Mesenchymal stem cell (in vitro differentiated cells and primary cell): ENCODE results near the gene CELF2.
A peak's percentile ranks its signal among the peaks of the same experiment; 100 is the strongest.

Source experiments
- DNase-seq: peaks from one replicate; pipeline ENCODE4 v3.0.0-alpha.2; 2013
- H2AFZ ChIP-seq: one replicate; pipeline ENCODE4 v1.6.1; 2013; ENCODE audit warnings: low read depth, mild to moderate bottlenecking, control low read depth, inconsistent platforms, low read length, moderate library complexity
- H2AK5ac ChIP-seq: 2 replicates; pipeline ENCODE4 v1.6.1; 2013; ENCODE audit warnings: low read length, moderate library complexity, mild to moderate bottlenecking, inconsistent platforms; ENCODE audit not compliant: severe bottlenecking
- H2BK120ac ChIP-seq: one replicate; pipeline ENCODE4 v1.6.1; 2013; ENCODE audit warnings: low read depth, mild to moderate bottlenecking, inconsistent platforms, low read length, moderate library complexity
- H2BK12ac ChIP-seq, 2 experiments: one replicate each; pipeline ENCODE4 v1.6.1; 2013; ENCODE audit warnings: inconsistent platforms in 2 of 2, low read length in 2 of 2, mild to moderate bottlenecking in 2 of 2, moderate library complexity in 2 of 2, control low read depth in 1 of 2
- H2BK15ac ChIP-seq: one replicate; pipeline ENCODE4 v1.6.1; 2013; ENCODE audit warnings: mild to moderate bottlenecking, low read depth, inconsistent platforms; ENCODE audit not compliant: poor library complexity, severe bottlenecking
- H2BK5ac ChIP-seq: 2 replicates; pipeline ENCODE4 v1.6.1; 2013; ENCODE audit warnings: low read depth, mild to moderate bottlenecking, low read length, control low read depth, inconsistent platforms; ENCODE audit not compliant: poor library complexity, severe bottlenecking
- H3K14ac ChIP-seq, 2 experiments: one replicate each; pipeline ENCODE4 v1.6.1; 2013; ENCODE audit warnings: inconsistent platforms in 2 of 2, low read length in 2 of 2, control low read depth in 1 of 2, mild to moderate bottlenecking in 1 of 2, moderate library complexity in 1 of 2
- H3K18ac ChIP-seq, 2 experiments: one replicate each; pipeline ENCODE4 v1.6.1; 2013; ENCODE audit warnings: inconsistent platforms in 2 of 2, low read length in 2 of 2, control low read depth in 1 of 2, low read depth in 1 of 2, mild to moderate bottlenecking in 1 of 2
- H3K23ac ChIP-seq, 2 experiments: one replicate each; pipeline ENCODE4 v1.6.1; 2013; ENCODE audit warnings: inconsistent platforms in 2 of 2, low read length in 2 of 2, mild to moderate bottlenecking in 2 of 2, moderate library complexity in 2 of 2, control low read depth in 1 of 2
- H3K27ac ChIP-seq: 2 replicates; pipeline ENCODE4 v1.5.1; 2013; ENCODE audit warnings: mild to moderate bottlenecking, moderate library complexity, low read length, control low read depth, inconsistent platforms; ENCODE audit not compliant: poor library complexity, severe bottlenecking
- H3K27me3 ChIP-seq, 2 experiments: 2 replicates each; pipeline versions ENCODE4 v1.6.1 to v1.7.0; 2013; ENCODE audit warnings: low read length in 2 of 2, mild to moderate bottlenecking in 2 of 2, moderate library complexity in 2 of 2, control low read depth in 1 of 2, inconsistent platforms in 1 of 2; ENCODE audit not compliant: control insufficient read depth in 1 of 2, insufficient read depth in 1 of 2
- H3K36me3 ChIP-seq, 2 experiments: 2 replicates each; pipeline versions ENCODE4 v1.6.1 to v1.7.0; 2013; ENCODE audit warnings: low read length in 2 of 2, control low read depth in 1 of 2, inconsistent platforms in 1 of 2, low read depth in 1 of 2, mild to moderate bottlenecking in 1 of 2; ENCODE audit not compliant: insufficient read depth in 2 of 2, control insufficient read depth in 1 of 2
- H3K4ac ChIP-seq, 2 experiments: one replicate each; pipeline ENCODE4 v1.6.1; 2013; ENCODE audit warnings: inconsistent platforms in 2 of 2, low read length in 2 of 2, mild to moderate bottlenecking in 2 of 2, moderate library complexity in 2 of 2, control low read depth in 1 of 2, low read depth in 1 of 2
- H3K4me1 ChIP-seq: 2 replicates; pipeline ENCODE4 v1.6.1; 2013; ENCODE audit warnings: low read depth, low read length, control low read depth; ENCODE audit not compliant: control insufficient read depth, insufficient read depth
- H3K4me2 ChIP-seq: 2 replicates; pipeline ENCODE4 v1.6.1; 2013; ENCODE audit warnings: low read length, mild to moderate bottlenecking, inconsistent platforms; ENCODE audit not compliant: poor library complexity, severe bottlenecking
- H3K4me3 ChIP-seq, 2 experiments: 2 replicates each; pipeline versions ENCODE4 v1.5.1 to v1.7.0; 2013; ENCODE audit warnings: low read length in 2 of 2, mild to moderate bottlenecking in 2 of 2, control low read depth in 1 of 2, low read depth in 1 of 2; ENCODE audit not compliant: insufficient read depth in 1 of 2
- H3K79me1 ChIP-seq: replicated peaks from 2 replicates; pipeline ENCODE4 v1.6.1; 2013; ENCODE audit warnings: mild to moderate bottlenecking, control low read depth, low read length, inconsistent platforms; ENCODE audit not compliant: poor library complexity, severe bottlenecking
- H3K9ac ChIP-seq: 2 replicates; pipeline ENCODE4 v1.7.0; 2013; ENCODE audit warnings: mild to moderate bottlenecking, low read length, moderate library complexity
- H3K9me3 ChIP-seq: 2 replicates; pipeline ENCODE4 v1.7.0; 2013; ENCODE audit warnings: mild to moderate bottlenecking, low read length; ENCODE audit not compliant: control insufficient read depth
- H4K8ac ChIP-seq: one replicate; pipeline ENCODE4 v1.6.1; 2013; ENCODE audit warnings: inconsistent platforms, mild to moderate bottlenecking, low read length, moderate library complexity
- H4K91ac ChIP-seq: one replicate; pipeline ENCODE4 v1.6.1; 2013; ENCODE audit warnings: mild to moderate bottlenecking, low read length, inconsistent platforms
- WGBS: methylation state at CpG from one replicate; pipeline ENCODE4 v1.1.7; 2013; ENCODE audit warnings: mixed read lengths; 5-methylcytosine and 5-hydroxymethylcytosine counted together

Gene CELF2

DNA sequence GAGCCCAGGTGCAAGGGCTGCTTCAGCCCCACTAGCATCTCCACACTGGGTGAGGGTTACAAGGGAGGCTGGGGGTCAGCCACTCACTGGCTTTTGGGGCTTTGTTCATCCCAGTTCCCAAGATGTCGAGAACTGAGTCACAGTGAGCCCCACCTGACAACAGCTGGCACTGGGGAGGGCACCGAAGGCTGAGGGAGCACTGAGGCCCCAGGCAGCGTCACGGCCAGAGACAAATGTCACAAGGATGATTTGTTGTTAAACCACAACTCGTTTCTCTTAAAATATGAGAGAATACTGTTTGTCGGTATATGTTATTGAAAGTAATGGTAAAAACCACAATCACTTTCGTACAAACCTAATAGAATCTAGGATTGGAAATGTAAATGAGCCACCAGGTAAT lies 219.9 kb downstream of the CELF2 start:
- H2BK12ac ChIP-seq: no peak overlapping the region
- H3K27ac ChIP-seq: no peak overlapping the region
- H2BK120ac ChIP-seq: no peak overlapping the region
- H3K4me3 ChIP-seq: no peak overlapping the region
- H3K9ac ChIP-seq: no peak overlapping the region
- no peak overlapping the region for H3K23ac ChIP-seq
- H4K91ac ChIP-seq: no peak overlapping the region
- peak overlapping the region; percentile 18 for H2AK5ac ChIP-seq
- H3K18ac ChIP-seq: no peak overlapping the region
- H3K4me2 ChIP-seq: no peak overlapping the region
- H3K4ac ChIP-seq: no peak overlapping the region
- DNase-seq: no peak
- H2BK5ac ChIP-seq: no peak overlapping the region
- peaks cover 15% of the 10 kb centered on the region for H3K79me1 ChIP-seq
- H3K4me1 ChIP-seq: peaks cover 5% of the 10 kb centered on the region
- no peak overlapping the region for H4K8ac ChIP-seq
- H3K36me3 ChIP-seq: peaks cover 0 to 10% of the 10 kb centered on the region in 2 experiments
- no peak overlapping the region for H3K14ac ChIP-seq
- no peak overlapping the region for H2BK15ac ChIP-seq
- H2AFZ ChIP-seq: no peak overlapping the region
- H3K27me3 ChIP-seq: no peaks in the 10 kb centered on the region
- WGBS: 92% methylated on average over 5 of the region's 7 CpGs
- H3K9me3 ChIP-seq: no peaks in the 10 kb centered on the region

DNA sequence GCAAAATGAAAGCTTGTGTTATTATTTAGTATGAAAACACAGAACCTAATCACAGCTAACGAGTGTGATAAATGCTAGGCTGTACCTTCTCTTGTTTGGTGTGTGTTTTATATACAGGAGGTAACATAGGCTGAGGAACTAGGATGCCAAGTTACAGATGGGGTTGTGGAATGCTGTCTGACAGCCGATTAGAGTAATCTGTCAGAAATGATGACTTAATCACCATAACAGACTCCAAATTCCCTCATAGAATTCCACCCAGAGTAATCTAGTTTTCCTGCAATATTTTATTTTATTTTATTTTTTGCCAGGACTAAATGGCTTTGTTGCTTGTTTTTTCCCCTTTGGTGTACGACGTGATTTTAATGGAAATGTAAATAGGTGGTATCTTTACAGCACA lies 221.2 kb downstream of the CELF2 start:
- DNase-seq: no peak
- Histone ChIP-seq H3K4me1 (peaks cover 8% of the 10 kb centered on the region), H4K8ac (no peak overlapping the region), H3K18ac (no peak overlapping the region), H3K79me1 (peaks cover 9% of the 10 kb centered on the region), H3K4ac (no peak overlapping the region), H2AFZ (no peak overlapping the region), H2BK5ac (no peak overlapping the region), H3K23ac (no peak overlapping the region), H2BK15ac (no peak overlapping the region), H3K36me3 (peaks cover 2 to 6% of the 10 kb centered on the region in 2 experiments), H3K27ac (no peak overlapping the region), H2AK5ac (no peak overlapping the region), H2BK12ac (no peak overlapping the region), H3K4me2 (no peak overlapping the region), H3K9me3 (no peaks in the 10 kb centered on the region), H3K4me3 (no peak overlapping the region), H2BK120ac (no peak overlapping the region), H4K91ac (no peak overlapping the region), H3K27me3 (no peaks in the 10 kb centered on the region), H3K14ac (no peak overlapping the region), H3K9ac (no peak overlapping the region)
- 87% methylated on average over 3 of the region's 4 CpGs for WGBS

DNA sequence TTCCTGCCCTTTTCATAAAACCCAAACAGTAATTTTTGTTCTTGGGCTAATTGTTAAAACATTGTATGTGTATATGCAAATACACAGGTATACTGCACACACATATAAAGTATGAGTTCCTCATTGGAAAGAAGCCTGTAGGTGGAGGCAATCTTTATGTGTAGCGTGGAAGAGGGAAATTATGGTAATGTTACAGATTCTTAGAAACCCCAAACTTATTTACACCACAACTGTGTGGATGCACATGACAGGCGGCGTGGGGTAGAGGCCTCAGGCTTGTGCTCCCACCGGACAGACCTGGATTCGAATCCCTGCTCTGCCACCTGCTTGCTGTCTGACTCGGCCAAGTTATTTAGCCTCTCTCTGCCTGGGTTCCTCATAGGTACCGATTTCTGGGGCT lies 223.0 kb downstream of the CELF2 start:
- no peak overlapping the region for H2BK120ac ChIP-seq
- H2AK5ac ChIP-seq: no peak overlapping the region
- no peak overlapping the region for H3K4me3 ChIP-seq
- H3K9ac ChIP-seq: no peak overlapping the region
- no peak overlapping the region for H4K8ac ChIP-seq
- no peak overlapping the region for H2BK15ac ChIP-seq
- no peak overlapping the region for H2AFZ ChIP-seq
- H3K4me2 ChIP-seq: no peak overlapping the region
- no peak overlapping the region for H3K23ac ChIP-seq
- peaks cover 10% of the 10 kb centered on the region for H3K4me1 ChIP-seq
- no peak overlapping the region for H2BK5ac ChIP-seq
- peaks cover 3 to 9% of the 10 kb centered on the region in 2 experiments for H3K36me3 ChIP-seq
- H3K18ac ChIP-seq: no peak overlapping the region
- no peak overlapping the region for H3K14ac ChIP-seq
- H3K79me1 ChIP-seq: peaks cover 9% of the 10 kb centered on the region
- no peak overlapping the region for H4K91ac ChIP-seq
- H3K9me3 ChIP-seq: no peaks in the 10 kb centered on the region
- no peaks in the 10 kb centered on the region for H3K27me3 ChIP-seq
- no peak overlapping the region for H2BK12ac ChIP-seq
- no peak overlapping the region for H3K27ac ChIP-seq
- 95% methylated on average over 6 of the region's 7 CpGs for WGBS
- no peak overlapping the region for H3K4ac ChIP-seq
- no peak for DNase-seq

DNA sequence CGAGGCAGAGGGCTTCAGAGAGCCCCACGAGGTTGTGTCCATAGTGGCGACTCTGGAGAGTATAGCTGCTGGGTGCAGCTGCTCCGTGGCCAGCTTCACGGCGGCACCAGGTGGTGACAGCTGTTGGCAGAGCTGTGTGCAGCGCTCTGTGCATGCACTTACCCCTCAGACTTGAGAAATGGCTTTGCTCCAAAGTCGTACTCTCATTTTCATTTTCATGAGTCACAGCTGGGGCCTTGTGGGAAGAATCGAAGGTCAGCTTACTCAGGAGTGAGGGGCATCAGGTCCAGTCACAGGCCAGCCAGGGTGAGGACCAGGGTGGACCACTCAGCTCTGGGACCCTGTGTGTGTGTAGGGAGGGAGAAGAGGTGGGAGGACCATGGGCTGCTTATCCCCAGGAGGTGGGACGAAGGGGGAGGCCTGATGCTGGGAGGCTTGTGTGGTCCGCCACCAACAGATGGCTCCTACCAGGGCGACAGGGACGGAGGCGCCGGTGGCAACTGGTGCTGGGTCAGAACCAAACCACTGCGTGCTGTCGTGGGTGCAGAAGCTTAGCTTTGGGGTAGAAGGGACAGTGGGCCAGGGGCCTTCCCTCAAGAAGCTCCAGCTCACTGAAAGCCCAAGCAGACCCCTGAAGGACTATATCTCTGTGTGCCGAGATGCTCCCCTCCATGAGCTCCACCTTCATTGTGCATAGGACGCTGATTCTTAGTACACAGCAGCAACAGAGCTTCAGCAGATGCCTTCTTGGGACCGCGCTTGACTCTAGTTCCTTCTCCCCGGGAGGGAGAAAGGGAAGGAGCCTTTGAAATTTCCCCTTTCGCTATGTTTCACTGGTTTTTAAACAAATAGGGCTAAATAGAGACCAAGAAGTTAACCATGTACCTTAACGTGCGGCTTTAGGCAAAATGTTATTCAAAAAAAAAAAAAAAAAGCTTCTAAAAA lies 225.0 kb downstream of the CELF2 start:
- peak overlapping the region in 1 of 2 experiments; percentile 1 for H3K14ac ChIP-seq
- H3K4me3 ChIP-seq: no peak overlapping the region
- no peak overlapping the region for H2AK5ac ChIP-seq
- H3K36me3 ChIP-seq: peaks cover 8 to 9% of the 10 kb centered on the region in 2 experiments
- no peak overlapping the region for H2BK12ac ChIP-seq
- no peak overlapping the region for H2BK120ac ChIP-seq
- H2BK15ac ChIP-seq: no peak overlapping the region
- peaks cover 10% of the 10 kb centered on the region for H3K4me1 ChIP-seq
- peak; percentile 10 for DNase-seq
- H2AFZ ChIP-seq: no peak overlapping the region
- H3K27me3 ChIP-seq: no peaks in the 10 kb centered on the region
- 90% methylated on average over 23 of the region's 25 CpGs for whole genome bisulfite sequencing
- H3K18ac ChIP-seq: no peak overlapping the region
- H3K23ac ChIP-seq: no peak overlapping the region
- no peak overlapping the region for H2BK5ac ChIP-seq
- H4K8ac ChIP-seq: no peak overlapping the region
- no peak overlapping the region for H3K4ac ChIP-seq
- no peak overlapping the region for H4K91ac ChIP-seq
- H3K9me3 ChIP-seq: no peaks in the 10 kb centered on the region
- H3K9ac ChIP-seq: no peak overlapping the region
- H3K4me2 ChIP-seq: no peak overlapping the region
- peaks cover 8% of the 10 kb centered on the region for H3K79me1 ChIP-seq
- no peak overlapping the region for H3K27ac ChIP-seq
